Endothelial cell of umbilical vein (primary cell): Measurements from ENCODE around the gene CLBA1.

Experiments
- CTCF ChIP-seq, 2 donors: IDR thresholded peaks; 1 replicate in 1 of 2; 2 replicates in 1 of 2; pipeline ENCODE4 v1.5.1; 2011; ENCODE audit warnings: low read length in 2 of 2, mild to moderate bottlenecking in 2 of 2, moderate library complexity in 2 of 2, control low read depth in 1 of 2, inconsistent platforms in 1 of 2, low read depth in 1 of 2; ENCODE audit not compliant: insufficient read depth in 1 of 2; ENCODE audit errors: extremely low read depth in 1 of 2
- EZH2 ChIP-seq: IDR thresholded peaks from 2 replicates; pipeline ENCODE4 v1.6.1; 2012; ENCODE audit warnings: borderline replicate concordance, low read depth, mild to moderate bottlenecking, moderate library complexity, low read length, inconsistent platforms; ENCODE audit not compliant: severe bottlenecking
- GATA2 ChIP-seq: IDR thresholded peaks from 2 replicates; pipeline ENCODE4 v1.7.0; 2011; ENCODE audit warnings: low read depth, mild to moderate bottlenecking, moderate library complexity, mixed read lengths, low read length; ENCODE audit not compliant: insufficient read length, insufficient read depth
- JUN ChIP-seq: IDR thresholded peaks from 2 replicates; pipeline ENCODE4 v1.6.1; 2011; ENCODE audit warnings: borderline replicate concordance, low read depth; ENCODE audit not compliant: insufficient read length, insufficient read depth
- MAX ChIP-seq: IDR thresholded peaks from 2 replicates; pipeline ENCODE4 v1.6.1; 2011; ENCODE audit not compliant: insufficient read depth, insufficient read length
- MYC ChIP-seq: IDR thresholded peaks from one replicate; pipeline ENCODE4 v1.6.1; 2011; ENCODE audit warnings: mild to moderate bottlenecking, low read depth, low read length
- POLR2A ChIP-seq: IDR thresholded peaks from 2 replicates; pipeline ENCODE4 v1.6.1; 2012; ENCODE audit warnings: low read depth, mild to moderate bottlenecking, control low read depth, low read length
- POLR2AphosphoS5 ChIP-seq: IDR thresholded peaks from 2 replicates; pipeline ENCODE4 v1.6.1; 2012; ENCODE audit warnings: low read depth, mild to moderate bottlenecking, control low read depth, low read length, moderate library complexity; ENCODE audit not compliant: insufficient read depth

- TF ChIP-seq POLR2A = no peak
- TF ChIP-seq CTCF (IDR thresholded peaks at IDR 0.05; ENCODE audit: extremely low read depth in 1 of 2, insufficient read depth in 1 of 2, low read depth in 1 of 2, low read length in 2 of 2) = no peak
- no peak for TF ChIP-seq EZH2
- no peak for TF ChIP-seq POLR2AphosphoS5
- no peak for TF ChIP-seq MAX
- TF ChIP-seq JUN = no peak
- TF ChIP-seq GATA2 = no peak
- no peak for TF ChIP-seq MYC
These were observed 8.4 kb upstream of the CLBA1 start for GRCh38 chr14:104977008-104977680.
